PC-9 (cell line): ENCODE measurements around the gene SLIT1. TPM values are rescaled to one million over a fixed set of nuclear protein-coding genes. Genes with fewer than 3 reads are reported as not detected.

Experiments
- BruUV-seq: library from RNA; stranded (reverse); fragments of 400-500 nt; replicated peaks from 2 replicates; lab custom pipeline; 2021; lab: Mats Ljungman, UMichigan
- CTCF ChIA-PET: fragments of 300-600 bp; sonication (Branson Sonifier 250); formaldehyde crosslinking; loops from one replicate; lab custom pipeline; 2022; ENCODE audit warnings: antibody characterized with exemption; lab: Charles Lee
- POLR2A ChIA-PET: fragments of 300-600 bp; sonication (Branson Sonifier 250); formaldehyde crosslinking; loops from one replicate; lab custom pipeline; 2022; ENCODE audit warnings: antibody characterized with exemption; ENCODE audit not compliant: unreplicated experiment; lab: Charles Lee
- DNase-seq, 2 experiments: peaks; one replicate each; pipeline versions ENCODE4 v3.0.0 to v3.0.0-alpha.2; 2015 to 2022; ENCODE audit warnings: mixed read lengths in 1 of 2
- H2AFZ ChIP-seq: fragments of 200-600 bp; sonication (generic); 2 replicates; pipeline ENCODE4 v1.8.1; 2017; ENCODE audit warnings: antibody characterized with exemption
- H3F3A ChIP-seq: fragments of 200-600 bp; sonication (generic); 2 replicates; pipeline ENCODE4 v1.8.1; 2017; ENCODE audit warnings: antibody characterized with exemption, mild to moderate bottlenecking, low read depth; ENCODE audit not compliant: insufficient read depth
- H3K27ac ChIP-seq: fragments of 200-600 bp; sonication (generic); 2 replicates; pipeline ENCODE4 v1.6.1; 2016; ENCODE audit warnings: mixed run types
- H3K27me3 ChIP-seq: fragments of 200-600 bp; sonication (generic); 2 replicates; pipeline ENCODE4 v1.6.1; 2016; ENCODE audit warnings: low read depth, mixed run types; ENCODE audit not compliant: insufficient read depth
- H3K36me3 ChIP-seq: fragments of 200-600 bp; sonication (generic); 2 replicates; pipeline ENCODE4 v1.6.1; 2016; ENCODE audit warnings: low read depth, mixed run types
- H3K4me1 ChIP-seq: fragments of 200-600 bp; sonication (generic); replicated peaks from 2 replicates; pipeline ENCODE4 v1.6.1; 2016; ENCODE audit warnings: mixed run types; ENCODE audit not compliant: insufficient read depth
- H3K4me2 ChIP-seq: fragments of 200-600 bp; sonication (generic); 2 replicates; pipeline ENCODE4 v1.6.1; 2017; ENCODE audit warnings: mixed run types
- H3K4me3 ChIP-seq: fragments of 200-600 bp; sonication (generic); 2 replicates; pipeline ENCODE4 v1.6.1; 2016; ENCODE audit warnings: mixed run types
- H3K79me2 ChIP-seq: fragments of 200-600 bp; sonication (generic); 2 replicates; pipeline ENCODE4 v1.6.1; 2017; ENCODE audit warnings: low read depth, mixed run types
- H3K9me2 ChIP-seq: fragments of 200-600 bp; sonication (generic); 2 replicates; pipeline ENCODE4 v1.8.1; 2017; ENCODE audit warnings: mild to moderate bottlenecking; ENCODE audit not compliant: insufficient read depth
- H3K9me3 ChIP-seq: fragments of 200-600 bp; sonication (generic); 2 replicates; pipeline ENCODE4 v1.8.1; 2016; ENCODE audit warnings: low read depth; ENCODE audit not compliant: insufficient read depth
- H4K20me1 ChIP-seq: fragments of 200-600 bp; sonication (generic); 2 replicates; pipeline ENCODE4 v1.8.1; 2017; ENCODE audit not compliant: insufficient read depth
- EZH2 ChIP-seq: fragments of 200-600 bp; sonication (generic); IDR thresholded peaks from 2 replicates; pipeline ENCODE4 v1.8.0; 2017; ENCODE audit warnings: antibody characterized with exemption, low read depth
- intact Hi-C: fragments of 100-400 bp; cut with micrococcal nuclease; formaldehyde crosslinking; loops from one replicate; pipeline ENCODE4 v1.10.0; 2022; ENCODE audit not compliant: unreplicated experiment
- total RNA-seq: library from RNA; stranded (reverse); gene quantifications from 2 replicates; pipeline ENCODE4 v1.2.3, GENCODE V29; 2021
- TF ChIP-seq, protein P1 (sequence below): fragments of 200-600 bp; sonication (generic); conservative IDR thresholded peaks from 2 replicates; pipeline ENCODE4 v1.6.1; 2017; ENCODE audit warnings: mixed run types, antibody characterized with exemption, mild to moderate bottlenecking, moderate library complexity

SLIT1 gene
- total RNA-seq, 1 experiment from 2014 or later: not detected

DNA sequence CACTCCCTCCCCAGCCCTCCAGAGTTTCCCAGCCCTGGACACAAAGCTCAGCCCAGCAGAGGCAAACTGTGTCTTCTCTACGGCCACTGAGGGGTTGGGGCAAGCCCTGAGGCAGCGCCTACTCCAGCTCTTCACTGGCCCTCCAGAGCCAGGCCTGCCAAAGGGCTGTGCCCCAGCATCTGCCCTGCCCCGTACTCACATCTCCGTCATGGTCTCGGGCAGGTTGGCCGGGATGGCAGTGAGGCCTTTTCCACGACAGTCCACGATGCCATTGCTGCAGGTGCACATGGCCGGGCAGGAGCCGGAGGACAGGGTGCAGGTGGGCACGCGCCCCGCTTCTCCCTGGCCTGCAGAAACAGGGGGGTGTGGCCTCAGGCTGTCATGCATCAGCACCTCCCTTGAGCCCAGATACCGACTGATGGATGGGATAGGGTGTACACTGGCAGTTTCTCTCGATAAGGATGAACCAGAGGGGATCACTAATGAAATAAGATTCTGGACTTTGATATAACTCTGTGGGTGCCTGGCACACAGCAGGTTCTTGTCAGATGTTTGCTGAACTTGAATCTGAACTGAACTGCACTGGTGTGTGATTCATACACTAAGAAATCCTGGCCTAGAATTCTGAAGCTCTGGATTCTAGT, 125.2 kb downstream of the SLIT1 start:
- TF ChIP-seq, protein P1, sequence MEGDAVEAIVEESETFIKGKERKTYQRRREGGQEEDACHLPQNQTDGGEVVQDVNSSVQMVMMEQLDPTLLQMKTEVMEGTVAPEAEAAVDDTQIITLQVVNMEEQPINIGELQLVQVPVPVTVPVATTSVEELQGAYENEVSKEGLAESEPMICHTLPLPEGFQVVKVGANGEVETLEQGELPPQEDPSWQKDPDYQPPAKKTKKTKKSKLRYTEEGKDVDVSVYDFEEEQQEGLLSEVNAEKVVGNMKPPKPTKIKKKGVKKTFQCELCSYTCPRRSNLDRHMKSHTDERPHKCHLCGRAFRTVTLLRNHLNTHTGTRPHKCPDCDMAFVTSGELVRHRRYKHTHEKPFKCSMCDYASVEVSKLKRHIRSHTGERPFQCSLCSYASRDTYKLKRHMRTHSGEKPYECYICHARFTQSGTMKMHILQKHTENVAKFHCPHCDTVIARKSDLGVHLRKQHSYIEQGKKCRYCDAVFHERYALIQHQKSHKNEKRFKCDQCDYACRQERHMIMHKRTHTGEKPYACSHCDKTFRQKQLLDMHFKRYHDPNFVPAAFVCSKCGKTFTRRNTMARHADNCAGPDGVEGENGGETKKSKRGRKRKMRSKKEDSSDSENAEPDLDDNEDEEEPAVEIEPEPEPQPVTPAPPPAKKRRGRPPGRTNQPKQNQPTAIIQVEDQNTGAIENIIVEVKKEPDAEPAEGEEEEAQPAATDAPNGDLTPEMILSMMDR: no peak
- TF ChIP-seq EZH2: no peak
- DNase-seq: no peak

DNA sequence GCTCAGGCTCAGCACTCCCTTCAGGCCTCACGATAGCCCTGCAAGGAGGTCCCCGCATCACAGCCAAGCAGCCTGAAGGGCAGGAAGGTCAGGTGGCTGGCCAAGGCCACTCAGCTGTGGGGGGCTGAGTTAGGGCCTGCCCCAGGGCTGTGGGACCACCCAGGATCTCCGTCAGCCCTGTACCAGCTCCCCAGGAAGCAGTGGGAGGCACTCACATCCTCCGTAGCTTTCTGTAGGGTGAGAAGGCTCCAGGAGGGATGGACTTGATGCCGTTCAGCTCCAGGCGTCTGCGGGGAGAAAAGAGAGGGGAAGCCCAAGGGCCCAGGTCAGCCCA, 125.9 kb downstream of the SLIT1 start:
- TF ChIP-seq, protein P1: no peak
- no peak for TF ChIP-seq EZH2
- ChIA-PET POLR2A (no interaction called here), CTCF (no interaction called here)

More for the DNA sequence above, 125.2 kb downstream of the SLIT1 start:
- Histone ChIP-seq H3K27ac (no peak overlapping the region), H3K9me2 (no peaks in the 10 kb centered on the region), H4K20me1 (no peaks in the 10 kb centered on the region), H3F3A (no peaks in the 10 kb centered on the region), H3K79me2 (no peaks in the 10 kb centered on the region), H3K4me1 (0 out of 2 replicates have a peak, but pooled peaks cover 9% of the 10 kb centered on the region), H3K4me2 (no peak overlapping the region), H2AFZ (no peak overlapping the region), H3K27me3 (no peaks in the 10 kb centered on the region), H3K4me3 (no peak overlapping the region), H3K36me3 (no peaks in the 10 kb centered on the region), H3K9me3 (no peaks in the 10 kb centered on the region)
- no TSS peak for BruUV-seq
- ChIA-PET POLR2A (no interaction called here), CTCF (no interaction called here)
- intact Hi-C loops: no loop called here

DNA sequence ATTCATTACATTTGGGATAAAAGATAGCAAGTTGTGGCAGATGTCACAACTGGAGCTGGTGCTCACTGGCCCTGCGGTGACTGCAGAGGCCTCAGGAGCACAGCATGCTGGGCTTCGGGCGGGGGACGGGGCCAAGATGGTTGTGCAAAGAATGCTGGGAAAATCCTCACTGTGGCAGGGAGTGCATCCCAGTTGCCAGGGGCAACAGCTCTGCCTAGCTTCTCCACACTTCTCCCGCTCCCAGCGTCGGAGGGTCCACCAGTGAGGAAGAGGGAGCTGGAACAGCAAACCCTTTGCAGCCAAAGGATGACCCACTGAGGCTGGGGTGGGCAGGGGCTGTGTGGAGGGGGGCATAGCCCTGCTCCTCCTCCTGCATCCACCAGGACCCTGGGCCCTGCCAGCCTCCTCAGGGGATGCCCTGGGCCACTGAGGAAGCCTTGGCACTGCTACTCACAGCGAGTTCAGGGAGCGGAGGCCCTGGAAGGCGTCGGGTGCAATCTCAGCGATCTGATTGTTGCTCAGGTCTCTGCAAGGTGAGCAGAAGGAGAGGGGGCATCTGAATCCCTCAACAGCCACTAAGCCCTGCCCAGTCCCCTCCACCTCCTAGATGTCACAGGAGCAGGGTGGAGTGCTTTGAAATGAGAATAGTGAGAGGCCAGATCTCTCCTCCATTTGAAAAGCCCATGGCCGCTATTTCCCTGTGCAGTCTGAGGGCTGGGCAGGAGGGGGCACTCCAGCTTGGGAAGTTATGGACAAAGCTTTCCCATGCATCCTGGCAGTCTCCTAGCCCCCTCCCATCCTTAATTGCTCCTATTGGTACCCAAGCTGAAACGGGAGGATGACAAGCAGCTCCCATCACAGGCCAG, 126.5 kb downstream of the SLIT1 start:
- intact Hi-C loops: no loop called here
- H3K36me3 ChIP-seq: no peaks in the 10 kb centered on the region
- H2AFZ ChIP-seq: no peak overlapping the region
- no peaks in the 10 kb centered on the region for H3K9me2 ChIP-seq
- TF ChIP-seq EZH2: no peak
- TF ChIP-seq, protein P1: no peak
- POLR2A ChIA-PET: no interaction called here
- H3K4me2 ChIP-seq: no peak overlapping the region
- no peak for DNase-seq
- H3K27me3 ChIP-seq: no peaks in the 10 kb centered on the region
- no peaks in the 10 kb centered on the region for H3F3A ChIP-seq
- H3K9me3 ChIP-seq: no peaks in the 10 kb centered on the region
- H3K4me1 ChIP-seq: no peaks in the 10 kb centered on the region
- no peak overlapping the region for H3K4me3 ChIP-seq
- H4K20me1 ChIP-seq: no peaks in the 10 kb centered on the region
- no peak overlapping the region for H3K27ac ChIP-seq
- H3K79me2 ChIP-seq: no peaks in the 10 kb centered on the region
- CTCF ChIA-PET: no interaction called here
- BruUV-seq: no TSS peak

More for the DNA sequence above, 125.9 kb downstream of the SLIT1 start:
- no peak for DNase-seq
- Histone ChIP-seq H3K9me3 (no peaks in the 10 kb centered on the region), H3K79me2 (no peaks in the 10 kb centered on the region), H3F3A (no peaks in the 10 kb centered on the region), H3K4me3 (no peak overlapping the region), H3K27me3 (no peaks in the 10 kb centered on the region), H2AFZ (no peak overlapping the region), H3K4me1 (0 out of 2 replicates have a peak, but pooled peaks cover 4% of the 10 kb centered on the region), H3K4me2 (no peak overlapping the region), H3K27ac (no peak overlapping the region), H4K20me1 (no peaks in the 10 kb centered on the region), H3K9me2 (no peaks in the 10 kb centered on the region), H3K36me3 (no peaks in the 10 kb centered on the region)
- no TSS peak for BruUV-seq
- intact Hi-C loops: no loop called here
